ENCODE data around the gene CRHR2. TPM values are rescaled to one million over a fixed set of nuclear protein-coding genes. Genes with fewer than 3 reads are reported as not detected.

CRHR2 gene
- total RNA-seq, 1 experiment from 2014 or later = not detected

GRCh38 chr7:30717181-30717580 is 34.9 kb upstream of the CRHR2 start:
- POLR2A ChIA-PET = no interaction called here
- Histone ChIP-seq H3K4me1 (no peaks in the 10 kb centered on the region), H3K9me3 (peaks cover 10% of the 10 kb centered on the region; the same call in 1 of the 2 replicates), H3K36me3 (ENCODE audit: control insufficient read depth, insufficient read depth, low read length) (no peaks in the 10 kb centered on the region), H3K4me3 (ENCODE audit: low read depth, low read length) (no peak overlapping the region), H3K27me3 (replicated peaks; ENCODE audit: control insufficient read depth, insufficient read depth, low read length) (no peaks in the 10 kb centered on the region)
- BruUV-seq (replicated peaks) = no TSS peak
- Mint-ChIP-seq H3K27me3 (ENCODE audit: insufficient read depth, unreplicated experiment) (peaks cover 5% of the 10 kb centered on the region), H3K4me1 (ENCODE audit: low read depth, unreplicated experiment) (no peaks in the 10 kb centered on the region), H3K4me3 (ENCODE audit: unreplicated experiment) (no peak overlapping the region), H3K36me3 (ENCODE audit: insufficient read depth, unreplicated experiment) (no peaks in the 10 kb centered on the region), H3K27ac (ENCODE audit: unreplicated experiment) (no peak overlapping the region), H3K9me3 (ENCODE audit: unreplicated experiment) (peaks cover 48% of the 10 kb centered on the region)
- DNase-seq = no peak
- intact Hi-C loops (cut with micrococcal nuclease; ENCODE audit: unreplicated experiment) = no loop called here
- CTCF ChIA-PET = no interaction called here
- TF ChIP-seq CTCF (IDR thresholded peaks at IDR 0.05; ENCODE audit: insufficient read depth in 1 of 2, low read depth in 1 of 2, low read length in 1 of 2, severe bottlenecking in 1 of 2, unreplicated experiment in 1 of 2) = no peak

- no peak for DNase-seq
- no peaks in the 10 kb centered on the region for H3K4me1 ChIP-seq
- BruUV-seq (replicated peaks) = no TSS peak
- H3K9me3 ChIP-seq = peaks cover 10% of the 10 kb centered on the region; the same call in 1 of the 2 replicates
- intact Hi-C loops (cut with micrococcal nuclease; ENCODE audit: unreplicated experiment) = no loop called here
- H3K36me3 ChIP-seq (ENCODE audit: control insufficient read depth, insufficient read depth, low read length) = no peaks in the 10 kb centered on the region
- POLR2A ChIA-PET = no interaction called here
- no peak for TF ChIP-seq CTCF (IDR thresholded peaks at IDR 0.05; ENCODE audit: insufficient read depth in 1 of 2, low read depth in 1 of 2, low read length in 1 of 2, severe bottlenecking in 1 of 2, unreplicated experiment in 1 of 2)
- no peaks in the 10 kb centered on the region for H3K4me1 Mint-ChIP-seq (ENCODE audit: low read depth, unreplicated experiment)
- no peaks in the 10 kb centered on the region for H3K27me3 ChIP-seq (replicated peaks; ENCODE audit: control insufficient read depth, insufficient read depth, low read length)
- no peak overlapping the region for H3K4me3 Mint-ChIP-seq (ENCODE audit: unreplicated experiment)
- H3K27me3 Mint-ChIP-seq (ENCODE audit: insufficient read depth, unreplicated experiment) = peaks cover 5% of the 10 kb centered on the region
- CTCF ChIA-PET = no interaction called here
- no peaks in the 10 kb centered on the region for H3K36me3 Mint-ChIP-seq (ENCODE audit: insufficient read depth, unreplicated experiment)
- no peak overlapping the region for H3K27ac Mint-ChIP-seq (ENCODE audit: unreplicated experiment)
- peaks cover 36% of the 10 kb centered on the region for H3K9me3 Mint-ChIP-seq (ENCODE audit: unreplicated experiment)
- no peak overlapping the region for H3K4me3 ChIP-seq (ENCODE audit: low read depth, low read length)
Observed at GRCh38 chr7:30714129-30714528, 31.9 kb upstream of the CRHR2 start.

- no peak for TF ChIP-seq CTCF (IDR thresholded peaks at IDR 0.05; ENCODE audit: insufficient read depth in 1 of 2, low read depth in 1 of 2, low read length in 1 of 2, severe bottlenecking in 1 of 2, unreplicated experiment in 1 of 2)
- intact Hi-C loops (cut with micrococcal nuclease; ENCODE audit: unreplicated experiment) = no loop called here
- ChIA-PET CTCF (no interaction called here), POLR2A (no interaction called here)
- H3K9me3 ChIP-seq = peaks cover 6% of the 10 kb centered on the region; the same call in 1 of the 2 replicates
- peaks cover 29% of the 10 kb centered on the region for H3K9me3 Mint-ChIP-seq (ENCODE audit: unreplicated experiment)
- BruUV-seq (replicated peaks) = no TSS peak
- H3K27me3 ChIP-seq (replicated peaks; ENCODE audit: control insufficient read depth, insufficient read depth, low read length) = no peaks in the 10 kb centered on the region
- H3K27me3 Mint-ChIP-seq (ENCODE audit: insufficient read depth, unreplicated experiment) = peaks cover 5% of the 10 kb centered on the region
- H3K4me1 Mint-ChIP-seq (ENCODE audit: low read depth, unreplicated experiment) = no peaks in the 10 kb centered on the region
- H3K4me3 ChIP-seq (ENCODE audit: low read depth, low read length) = no peak overlapping the region
- H3K36me3 Mint-ChIP-seq (ENCODE audit: insufficient read depth, unreplicated experiment) = no peaks in the 10 kb centered on the region
- no peak overlapping the region for H3K27ac Mint-ChIP-seq (ENCODE audit: unreplicated experiment)
- no peaks in the 10 kb centered on the region for H3K36me3 ChIP-seq (ENCODE audit: control insufficient read depth, insufficient read depth, low read length)
- DNase-seq = no peak
- H3K4me1 ChIP-seq = no peaks in the 10 kb centered on the region
- no peak overlapping the region for H3K4me3 Mint-ChIP-seq (ENCODE audit: unreplicated experiment)
Observed at GRCh38 chr7:30713392-30713791, 31.1 kb upstream of the CRHR2 start.

Data from Caco-2 (cell line).